ENCODE data around the gene HDHD5.
A peak's percentile ranks its signal among the peaks of the same experiment; 100 is the strongest.

The HDHD5 gene

GRCh38 chr22:17120711-17121232 is 38.3 kb downstream of the HDHD5 start:
- FAIRE-seq (no peak), DNase-seq (ENCODE audit: insufficient read length, low spot score) (no peak)

DNA sequence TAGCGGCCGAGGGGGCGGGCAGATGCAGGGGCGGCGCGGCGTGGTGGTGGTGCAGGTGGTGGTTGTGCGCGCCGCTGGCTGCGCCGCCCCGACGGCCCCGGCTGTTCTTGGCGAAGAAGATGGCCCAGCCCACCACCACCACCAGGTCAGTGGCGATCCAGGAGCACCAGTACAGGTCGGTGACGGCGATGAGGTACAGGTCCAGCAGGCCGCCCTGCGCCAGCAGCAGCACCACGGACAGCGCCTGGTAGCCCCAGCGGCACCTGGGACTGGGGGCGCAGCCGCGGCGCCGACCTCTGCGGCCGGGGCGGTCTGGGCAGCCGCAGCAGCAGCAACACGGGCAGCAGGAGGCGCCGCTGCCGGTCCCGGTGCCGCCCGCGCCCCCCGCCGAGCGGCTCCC is 38.8 kb downstream of the HDHD5 start:
- DNase-seq (ENCODE audit: insufficient read length, low spot score): no peak
- FAIRE-seq: no peak

DNA sequence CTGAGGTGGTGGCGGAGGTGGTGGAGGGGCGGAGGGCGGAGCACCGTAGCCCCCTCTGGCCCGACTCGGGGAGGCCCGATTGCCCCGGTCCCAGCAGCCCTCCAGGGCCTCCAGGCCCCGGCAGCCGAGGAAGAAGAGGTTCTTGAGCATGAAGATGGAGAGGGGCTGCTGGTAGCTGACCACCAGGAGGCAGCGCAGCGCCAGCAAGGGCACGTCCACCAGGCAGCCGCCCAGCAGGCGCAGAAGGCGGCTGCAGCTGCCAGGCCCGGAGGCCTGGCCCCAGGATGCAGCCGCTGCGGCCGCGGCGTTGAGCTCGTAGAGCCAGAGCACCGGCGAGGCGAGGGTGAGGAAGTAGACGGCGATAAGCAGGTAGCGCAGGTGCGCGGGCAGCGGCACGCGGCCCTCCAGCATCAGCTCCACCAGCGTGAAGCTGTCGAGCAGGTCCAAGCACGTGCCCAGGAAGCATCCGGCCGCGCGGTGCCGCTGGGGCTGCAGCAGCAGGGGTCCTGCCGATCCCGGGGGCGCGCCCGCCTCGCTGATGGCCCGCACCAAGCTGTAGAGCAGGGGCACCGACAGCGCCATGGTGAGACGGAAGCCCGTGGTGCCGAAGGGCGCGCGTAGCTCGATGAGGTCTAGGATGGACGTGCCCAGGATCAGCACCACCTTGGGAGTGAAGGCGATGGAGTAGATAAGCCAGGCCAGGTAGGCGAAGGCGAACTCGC is 39.4 kb downstream of the HDHD5 start:
- FAIRE-seq (no peak), DNase-seq (ENCODE audit: insufficient read length, low spot score) (no peak)

DNA sequence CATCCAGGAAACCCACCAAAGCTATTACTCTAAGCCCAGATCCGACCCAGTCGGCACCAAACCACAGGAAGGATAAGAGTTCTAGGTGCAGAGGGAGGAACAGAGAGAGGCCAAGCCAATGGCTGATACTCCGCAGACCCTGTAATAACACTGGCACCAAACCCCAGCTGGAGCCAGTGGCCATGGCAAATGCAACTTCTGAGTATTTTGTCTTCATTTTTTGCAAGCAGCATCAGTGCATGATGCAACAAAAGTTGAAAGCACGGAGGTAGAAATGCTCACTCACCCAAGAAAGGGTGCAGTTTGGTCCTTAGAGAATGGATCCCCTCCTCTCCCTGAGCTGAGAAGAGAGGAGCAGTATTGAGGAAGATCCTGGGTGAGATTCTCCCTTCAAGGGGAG is 40.7 kb downstream of the HDHD5 start:
- DNase-seq (ENCODE audit: insufficient read length, low spot score): no peak
- no peak for FAIRE-seq

- FAIRE-seq (peak; percentile 52), DNase-seq (ENCODE audit: insufficient read length, low spot score) (no peak)
Measured at GRCh38 chr22:17117890-17118289, 41.2 kb downstream of the HDHD5 start.

DNA sequence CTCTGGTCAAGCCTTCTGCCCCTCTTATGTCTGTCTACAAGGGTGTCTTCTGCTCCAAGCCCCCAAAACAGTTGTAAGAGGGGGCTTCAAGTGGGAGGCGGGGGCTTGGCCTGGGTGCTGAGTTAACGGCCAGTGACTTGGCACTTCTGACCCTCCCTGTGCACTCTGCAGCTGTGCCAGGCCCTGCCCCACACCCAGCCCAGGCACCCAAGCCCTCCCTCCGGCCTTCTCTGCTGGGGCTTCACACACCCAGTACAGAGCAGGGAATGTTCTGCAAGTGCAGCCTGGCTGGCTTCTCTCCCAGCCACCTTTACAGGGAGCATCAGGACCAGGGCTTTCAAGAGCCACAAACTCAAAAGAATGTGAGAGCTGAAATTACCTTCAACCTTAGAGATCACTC is 41.7 kb downstream of the HDHD5 start:
- DNase-seq (ENCODE audit: insufficient read length, low spot score) (no peak), FAIRE-seq (no peak)

DNA sequence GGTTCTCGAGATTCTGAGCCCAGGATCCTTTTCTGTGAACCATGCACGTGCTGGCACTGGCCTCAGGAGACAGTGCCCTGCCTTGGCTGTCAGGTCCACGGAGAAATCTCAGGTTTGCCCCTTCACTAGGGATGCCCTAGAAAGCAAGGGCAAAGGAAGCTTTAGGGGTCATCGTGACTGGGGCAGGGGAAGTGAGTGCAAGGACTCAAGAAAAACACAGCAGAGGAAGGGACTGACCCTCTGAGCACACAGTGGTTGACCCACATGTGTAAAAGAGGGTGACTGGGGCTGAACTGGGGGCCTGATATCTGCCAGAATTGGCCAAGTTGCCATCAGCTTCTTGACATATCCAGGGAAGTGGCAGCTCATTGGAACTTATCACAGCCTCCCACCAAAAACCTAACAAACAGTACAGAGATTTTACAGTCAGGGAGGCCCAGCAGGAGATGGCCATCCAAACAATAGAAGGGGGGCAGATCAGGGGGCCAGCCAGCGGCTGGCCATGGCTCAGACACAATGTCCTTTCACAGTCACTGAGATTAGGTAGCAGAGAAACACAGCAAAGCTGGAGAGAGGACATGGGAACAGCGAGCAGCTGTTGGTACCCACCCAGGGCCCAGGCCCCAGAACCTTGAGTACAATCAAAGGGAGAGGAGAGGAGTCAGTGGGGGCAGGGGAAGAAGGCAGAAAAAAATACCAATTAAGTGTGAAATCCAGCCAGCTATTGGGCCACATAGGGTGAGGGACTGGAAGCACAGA is 42.3 kb downstream of the HDHD5 start:
- no peak for FAIRE-seq

DNA sequence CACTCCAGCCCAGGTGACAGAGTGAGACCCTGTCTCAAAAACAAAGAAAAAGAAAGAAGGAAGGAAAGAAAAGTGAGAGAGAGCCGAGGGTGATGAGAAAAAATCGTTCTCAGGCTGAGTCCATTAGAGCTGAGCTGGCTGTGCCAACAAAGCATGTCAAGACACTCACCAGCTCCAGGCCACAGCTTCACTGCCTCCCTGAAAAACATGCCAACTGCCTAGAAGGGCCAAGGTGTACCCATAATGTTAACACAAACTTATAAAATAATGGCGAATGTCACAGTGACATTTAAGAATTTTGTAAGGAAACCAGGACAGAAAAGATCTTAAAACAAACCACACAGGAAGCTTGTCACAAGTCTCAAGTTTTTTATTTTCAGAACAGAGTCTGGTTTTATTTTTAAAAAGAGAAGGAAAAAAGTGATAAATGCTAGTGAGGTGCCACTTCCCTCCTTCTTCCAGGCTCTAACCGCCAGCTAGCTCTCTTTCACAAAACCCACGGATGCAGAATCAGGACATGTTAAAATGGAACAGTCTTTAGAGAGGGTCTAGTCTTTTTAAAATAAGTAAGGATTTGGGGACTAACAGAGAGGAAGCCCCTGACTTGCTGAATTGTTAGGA is 43.0 kb downstream of the HDHD5 start:
- no peak for FAIRE-seq

More for the DNA sequence above, 42.3 kb downstream of the HDHD5 start:
- DNase-seq (ENCODE audit: insufficient read length, low spot score): no peak

DNA sequence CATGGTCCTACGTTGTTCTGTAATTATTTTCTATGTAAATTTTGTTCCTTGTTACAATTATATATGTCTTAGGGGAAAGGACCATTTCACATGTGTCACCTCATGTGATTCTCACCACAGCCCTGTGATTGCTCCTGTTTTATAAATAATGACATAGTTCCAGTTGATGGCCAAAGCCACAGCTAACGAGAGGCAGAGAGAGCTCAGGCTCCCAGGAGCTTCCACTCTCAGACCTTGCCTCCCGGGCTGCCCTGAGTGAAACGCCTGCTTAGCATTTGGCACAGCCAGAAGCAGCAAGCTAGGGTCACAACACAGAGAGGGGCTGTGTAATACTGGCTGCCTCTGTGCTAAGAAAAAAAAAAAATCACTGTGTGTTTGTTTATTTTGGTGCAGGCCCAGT is 43.8 kb downstream of the HDHD5 start:
- DNase-seq (ENCODE audit: insufficient read length, low spot score) (no peak), FAIRE-seq (no peak)

More for the DNA sequence above, 43.0 kb downstream of the HDHD5 start:
- DNase-seq (ENCODE audit: insufficient read length, low spot score): no peak

GRCh38 chr22:17114898-17115235 is 44.2 kb downstream of the HDHD5 start:
- DNase-seq (ENCODE audit: insufficient read length, low spot score): no peak
- FAIRE-seq: no peak

DNA sequence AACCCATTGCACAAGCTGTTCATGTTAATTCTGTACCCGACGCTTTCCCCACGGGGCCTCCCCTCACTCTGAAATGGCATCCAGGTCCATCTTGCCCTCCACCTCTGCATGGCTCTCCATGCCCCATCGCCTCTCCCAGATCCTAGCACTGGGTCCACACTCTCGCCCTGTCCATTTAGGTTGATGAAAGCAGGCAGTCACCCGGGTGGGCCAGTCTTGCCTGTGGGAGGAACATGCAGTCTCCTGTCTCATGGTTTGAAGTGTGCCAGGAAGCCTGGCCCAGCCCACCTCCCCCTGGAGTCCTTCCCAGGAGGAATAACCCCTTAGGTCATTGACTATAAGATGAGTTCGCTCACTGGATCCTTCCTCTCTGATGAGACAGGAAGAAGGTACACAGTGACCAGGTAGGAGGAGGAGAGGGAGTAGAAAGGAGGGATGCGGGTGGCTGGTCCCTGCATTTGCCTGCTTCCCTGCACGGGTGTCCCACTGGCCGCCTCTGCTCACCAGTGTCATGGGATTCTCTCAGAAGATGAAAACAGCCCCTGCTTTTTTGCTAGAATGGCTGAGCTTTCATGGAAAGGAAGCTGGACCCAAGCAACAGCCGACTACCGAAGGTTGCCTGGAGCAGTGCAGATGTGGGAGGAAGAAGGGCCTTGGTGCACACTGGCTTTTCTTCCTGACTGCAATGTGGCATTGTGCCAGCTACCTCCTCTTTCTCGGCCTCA is 44.7 kb downstream of the HDHD5 start:
- FAIRE-seq: no peak
- DNase-seq (ENCODE audit: insufficient read length, low spot score): no peak

GRCh38 chr22:17113600-17113999 is 45.5 kb downstream of the HDHD5 start:
- FAIRE-seq (no peak), DNase-seq (ENCODE audit: insufficient read length, low spot score) (no peak)

GRCh38 chr22:17112491-17113042 is 46.5 kb downstream of the HDHD5 start:
- DNase-seq (ENCODE audit: insufficient read length, low spot score): no peak

DNA sequence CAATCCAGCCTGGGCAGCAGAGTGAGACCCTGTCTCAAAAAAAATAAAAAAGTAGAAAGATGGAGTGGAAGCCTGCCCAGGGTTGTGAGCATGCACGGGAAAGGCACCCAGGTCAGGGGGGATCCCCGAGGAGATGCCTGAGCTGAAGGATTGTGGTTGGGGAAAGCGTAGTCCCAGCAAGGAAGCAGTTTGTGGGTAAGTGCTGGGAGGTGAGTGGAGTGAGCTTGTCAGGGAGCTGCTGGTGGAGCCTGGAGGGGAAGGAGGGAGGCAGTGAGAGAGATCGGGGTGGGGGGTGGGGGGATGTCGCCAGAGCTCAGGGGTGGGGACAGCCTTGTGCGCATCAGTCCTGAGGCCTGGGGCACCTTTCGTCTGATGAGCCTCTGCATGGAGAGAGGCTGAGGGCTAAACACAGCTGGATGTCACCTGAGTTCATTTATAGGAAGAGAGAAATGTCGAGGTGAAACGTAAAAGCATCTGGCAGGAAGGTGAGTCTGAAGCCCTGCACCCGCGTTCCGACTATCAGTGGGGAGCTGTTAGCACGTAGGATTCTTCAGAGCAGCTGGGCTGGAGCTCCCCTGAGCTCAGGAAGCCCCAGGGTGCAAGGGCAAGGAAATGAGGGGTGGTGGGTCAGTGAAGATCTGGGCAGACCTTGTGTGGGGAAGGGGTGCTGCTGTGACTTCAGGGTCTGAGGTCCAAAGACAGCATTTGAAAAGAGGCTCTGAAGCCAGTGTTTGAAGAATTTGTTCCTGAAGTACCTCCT is 48.1 kb downstream of the HDHD5 start:
- DNase-seq (ENCODE audit: insufficient read length, low spot score) (no peak), FAIRE-seq (no peak)

More at GRCh38 chr22:17112491-17113042, 46.5 kb downstream of the HDHD5 start:
- FAIRE-seq: no peak

- DNase-seq (ENCODE audit: insufficient read length, low spot score): no peak
- FAIRE-seq: no peak
Measured at GRCh38 chr22:17109976-17110375, 49.1 kb downstream of the HDHD5 start.

- no peak for FAIRE-seq
- DNase-seq (ENCODE audit: insufficient read length, low spot score): no peak
Measured at GRCh38 chr22:17109113-17109865, 49.8 kb downstream of the HDHD5 start.

DNA sequence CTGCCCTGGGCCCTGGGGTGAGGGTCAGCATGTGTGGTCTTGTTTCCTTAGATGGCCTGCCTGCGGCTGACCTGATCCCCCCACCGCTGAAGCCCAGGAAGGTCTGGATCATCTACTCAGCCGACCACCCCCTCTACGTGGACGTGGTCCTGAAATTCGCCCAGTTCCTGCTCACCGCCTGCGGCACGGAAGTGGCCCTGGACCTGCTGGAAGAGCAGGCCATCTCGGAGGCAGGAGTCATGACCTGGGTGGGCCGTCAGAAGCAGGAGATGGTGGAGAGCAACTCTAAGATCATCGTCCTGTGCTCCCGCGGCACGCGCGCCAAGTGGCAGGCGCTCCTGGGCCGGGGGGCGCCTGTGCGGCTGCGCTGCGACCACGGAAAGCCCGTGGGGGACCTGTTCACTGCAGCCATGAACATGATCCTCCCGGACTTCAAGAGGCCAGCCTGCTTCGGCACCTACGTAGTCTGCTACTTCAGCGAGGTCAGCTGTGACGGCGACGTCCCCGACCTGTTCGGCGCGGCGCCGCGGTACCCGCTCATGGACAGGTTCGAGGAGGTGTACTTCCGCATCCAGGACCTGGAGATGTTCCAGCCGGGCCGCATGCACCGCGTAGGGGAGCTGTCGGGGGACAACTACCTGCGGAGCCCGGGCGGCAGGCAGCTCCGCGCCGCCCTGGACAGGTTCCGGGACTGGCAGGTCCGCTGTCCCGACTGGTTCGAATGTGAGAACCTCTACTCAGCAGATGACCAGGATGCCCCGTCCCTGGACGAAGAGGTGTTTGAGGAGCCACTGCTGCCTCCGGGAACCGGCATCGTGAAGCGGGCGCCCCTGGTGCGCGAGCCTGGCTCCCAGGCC is 50.6 kb downstream of the HDHD5 start:
- DNase-seq (ENCODE audit: insufficient read length, low spot score): no peak
- FAIRE-seq: no peak

DNA sequence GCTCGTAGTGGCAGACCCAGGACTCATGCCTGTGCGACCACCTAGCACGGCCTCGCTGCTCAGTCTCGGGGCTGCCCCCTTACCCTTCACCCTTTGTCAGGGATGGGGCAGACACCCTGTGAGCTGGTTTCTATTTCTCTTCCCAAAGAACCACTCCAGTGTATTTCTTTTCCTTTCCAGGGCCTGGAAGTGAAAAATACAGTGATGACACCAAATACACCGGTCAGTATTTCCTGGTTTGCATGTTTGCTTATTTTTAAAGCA is 51.6 kb downstream of the HDHD5 start:
- FAIRE-seq: no peak
- DNase-seq (ENCODE audit: insufficient read length, low spot score): no peak
